Measurements from ENCODE around the gene PDZD8. TPM values are rescaled to one million over a fixed set of nuclear protein-coding genes. Genes with fewer than 3 reads are reported as not detected.
A peak's percentile ranks its signal among the peaks of the same experiment; 100 is the strongest.

Gene PDZD8
- total and polyA plus RNA-seq, 2 donors from 2014 or later, result 7.4 to 41.9 TPM

DNA sequence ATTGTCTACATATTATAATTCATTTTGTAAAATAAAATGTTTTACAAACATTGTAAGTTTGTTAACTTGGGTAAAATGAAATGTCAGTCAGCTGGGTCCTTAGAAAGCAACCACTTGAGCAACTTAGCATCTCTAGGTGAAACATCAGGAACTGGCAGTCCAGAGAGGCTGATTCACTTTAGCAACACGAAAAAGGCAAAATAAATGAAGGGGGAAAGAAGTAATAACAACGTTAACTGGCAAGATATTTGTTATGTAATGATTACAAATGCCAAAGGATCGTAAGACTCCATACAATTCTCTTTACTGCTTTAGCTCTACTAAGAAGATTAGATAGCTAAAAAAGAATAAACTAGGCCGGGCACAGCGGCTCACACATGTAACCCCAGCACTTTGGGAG is 5.0 kb downstream of the PDZD8 start:
- FAIRE-seq (no peak), DNase-seq (no peak)
- H3K9me3 ChIP-seq (ENCODE audit: control insufficient read depth in 2 of 3, insufficient read depth in 1 of 3, low read length in 3 of 3), result no peaks in the 10 kb centered on the region
- peak overlapping the region in 1 of 3 donors; percentile 32 for H3K4me3 ChIP-seq (ENCODE audit: low read length in 3 of 3)
- H3K27ac ChIP-seq (ENCODE audit: low read depth in 2 of 2, low read length in 2 of 2), result no peak overlapping the region
- no peak overlapping the region for H3K9ac ChIP-seq (ENCODE audit: low read length in 3 of 3)
- peaks cover 2 to 15% (median 9%) of the 10 kb centered on the region in 3 donors for H3K4me1 ChIP-seq (ENCODE audit: control insufficient read depth in 2 of 3, insufficient read depth in 2 of 3, low read depth in 1 of 3, low read length in 3 of 3)
- TF ChIP-seq, protein P1, sequence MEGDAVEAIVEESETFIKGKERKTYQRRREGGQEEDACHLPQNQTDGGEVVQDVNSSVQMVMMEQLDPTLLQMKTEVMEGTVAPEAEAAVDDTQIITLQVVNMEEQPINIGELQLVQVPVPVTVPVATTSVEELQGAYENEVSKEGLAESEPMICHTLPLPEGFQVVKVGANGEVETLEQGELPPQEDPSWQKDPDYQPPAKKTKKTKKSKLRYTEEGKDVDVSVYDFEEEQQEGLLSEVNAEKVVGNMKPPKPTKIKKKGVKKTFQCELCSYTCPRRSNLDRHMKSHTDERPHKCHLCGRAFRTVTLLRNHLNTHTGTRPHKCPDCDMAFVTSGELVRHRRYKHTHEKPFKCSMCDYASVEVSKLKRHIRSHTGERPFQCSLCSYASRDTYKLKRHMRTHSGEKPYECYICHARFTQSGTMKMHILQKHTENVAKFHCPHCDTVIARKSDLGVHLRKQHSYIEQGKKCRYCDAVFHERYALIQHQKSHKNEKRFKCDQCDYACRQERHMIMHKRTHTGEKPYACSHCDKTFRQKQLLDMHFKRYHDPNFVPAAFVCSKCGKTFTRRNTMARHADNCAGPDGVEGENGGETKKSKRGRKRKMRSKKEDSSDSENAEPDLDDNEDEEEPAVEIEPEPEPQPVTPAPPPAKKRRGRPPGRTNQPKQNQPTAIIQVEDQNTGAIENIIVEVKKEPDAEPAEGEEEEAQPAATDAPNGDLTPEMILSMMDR (IDR thresholded peaks at IDR 0.05; ENCODE audit: borderline replicate concordance, extremely low read depth, insufficient read depth), result no peak
- H3K36me3 ChIP-seq (ENCODE audit: control insufficient read depth in 2 of 3, insufficient read depth in 3 of 3, low read length in 3 of 3), result no peaks in the 10 kb centered on the region
- intact Hi-C loops (cut with DNase I), result no loop called here
- no peaks in the 10 kb centered on the region for H3K27me3 ChIP-seq (ENCODE audit: control insufficient read depth, insufficient read depth, low read length)

DNA sequence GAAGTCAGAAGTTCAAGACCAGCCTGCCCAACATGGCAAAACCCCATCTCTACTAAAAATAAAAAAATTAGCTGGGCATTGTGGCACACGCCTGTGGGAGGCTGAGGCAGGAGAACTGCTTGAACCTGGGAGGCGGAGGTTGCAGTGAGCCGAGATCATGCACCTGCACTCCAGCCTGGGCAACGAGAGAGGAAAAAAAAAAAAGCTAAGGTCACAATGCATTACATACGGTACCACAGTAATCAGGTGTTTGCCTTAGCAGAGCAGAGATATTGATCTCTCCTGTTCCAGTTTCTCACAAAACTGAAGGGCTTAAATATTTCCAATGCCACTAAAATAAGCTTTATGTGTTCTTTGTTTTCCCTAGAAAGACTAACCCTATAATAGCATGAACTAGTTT is 7.5 kb downstream of the PDZD8 start:
- Histone ChIP-seq H3K4me3 (ENCODE audit: low read length in 3 of 3) (no peak overlapping the region), H3K4me1 (ENCODE audit: control insufficient read depth in 2 of 3, insufficient read depth in 2 of 3, low read depth in 1 of 3, low read length in 3 of 3) (peaks cover 7 to 25% (median 17%) of the 10 kb centered on the region in 3 donors), H3K36me3 (ENCODE audit: control insufficient read depth in 2 of 3, insufficient read depth in 3 of 3, low read length in 3 of 3) (no peaks in the 10 kb centered on the region), H3K9me3 (ENCODE audit: control insufficient read depth in 2 of 3, insufficient read depth in 1 of 3, low read length in 3 of 3) (no peaks in the 10 kb centered on the region), H3K27me3 (ENCODE audit: control insufficient read depth, insufficient read depth, low read length) (no peaks in the 10 kb centered on the region), H3K27ac (ENCODE audit: low read depth in 2 of 2, low read length in 2 of 2) (no peak overlapping the region), H3K9ac (ENCODE audit: low read length in 3 of 3) (no peak overlapping the region)
- TF ChIP-seq, protein P1 (IDR thresholded peaks at IDR 0.05; ENCODE audit: borderline replicate concordance, extremely low read depth, insufficient read depth), result no peak
- FAIRE-seq, result no peak
- intact Hi-C loops (cut with DNase I), result no loop called here
- DNase-seq, result no peak

DNA sequence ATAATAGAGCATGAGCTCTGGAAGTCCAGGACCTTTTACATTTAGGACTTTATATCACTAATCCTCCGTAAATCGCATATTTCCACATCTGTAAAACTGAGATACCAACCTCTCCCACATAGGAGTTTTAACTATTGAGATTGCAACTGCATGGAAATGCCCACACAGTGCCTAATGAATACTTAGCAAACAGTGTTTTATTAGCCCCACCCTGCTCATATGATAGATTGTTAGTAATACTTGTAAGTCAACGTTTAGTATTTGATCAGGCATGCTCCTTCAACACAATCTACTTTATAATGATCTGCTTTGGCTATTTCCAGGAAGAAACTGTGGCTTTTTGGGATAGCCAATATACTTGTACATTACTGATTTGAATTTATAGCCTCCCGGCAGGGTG is 8.5 kb downstream of the PDZD8 start:
- no peak overlapping the region for H3K9ac ChIP-seq (ENCODE audit: low read length in 3 of 3)
- peaks cover 7 to 25% (median 15%) of the 10 kb centered on the region in 3 donors for H3K4me1 ChIP-seq (ENCODE audit: control insufficient read depth in 2 of 3, insufficient read depth in 2 of 3, low read depth in 1 of 3, low read length in 3 of 3)
- H3K9me3 ChIP-seq (ENCODE audit: control insufficient read depth in 2 of 3, insufficient read depth in 1 of 3, low read length in 3 of 3), result no peaks in the 10 kb centered on the region
- no peaks in the 10 kb centered on the region for H3K27me3 ChIP-seq (ENCODE audit: control insufficient read depth, insufficient read depth, low read length)
- peak overlapping the region in 1 of 2 donors; percentile 9 for H3K27ac ChIP-seq (ENCODE audit: low read depth in 2 of 2, low read length in 2 of 2)
- DNase-seq (no peak), FAIRE-seq (no peak)
- no peaks in the 10 kb centered on the region for H3K36me3 ChIP-seq (ENCODE audit: control insufficient read depth in 2 of 3, insufficient read depth in 3 of 3, low read length in 3 of 3)
- no peak overlapping the region for H3K4me3 ChIP-seq (ENCODE audit: low read length in 3 of 3)
- intact Hi-C loops (cut with DNase I), result no loop called here
- TF ChIP-seq, protein P1 (IDR thresholded peaks at IDR 0.05; ENCODE audit: borderline replicate concordance, extremely low read depth, insufficient read depth), result no peak

DNA sequence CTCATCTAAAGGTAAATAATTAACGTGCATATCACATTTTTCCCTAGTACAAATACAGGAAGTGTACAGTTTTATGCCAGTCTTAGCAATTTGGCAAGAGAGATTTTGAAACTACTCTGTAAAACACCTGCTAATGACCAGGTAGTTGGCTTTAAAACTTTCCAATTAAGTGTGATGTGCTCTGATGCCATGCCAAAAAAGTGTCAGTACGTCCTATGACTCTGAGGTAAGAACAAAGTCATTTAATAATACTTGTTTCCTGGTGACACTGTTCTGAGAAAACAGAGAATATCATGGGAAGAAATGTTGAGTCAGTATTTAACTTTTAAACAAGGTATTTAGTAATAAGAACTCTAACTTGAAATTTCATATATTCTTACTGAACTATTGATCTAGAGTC is 9.6 kb downstream of the PDZD8 start:
- intact Hi-C loops (cut with DNase I), result no loop called here
- Histone ChIP-seq H3K27ac (ENCODE audit: low read depth in 2 of 2, low read length in 2 of 2) (no peak overlapping the region), H3K4me3 (ENCODE audit: low read length in 3 of 3) (no peak overlapping the region), H3K27me3 (ENCODE audit: control insufficient read depth, insufficient read depth, low read length) (no peaks in the 10 kb centered on the region), H3K36me3 (ENCODE audit: control insufficient read depth in 2 of 3, insufficient read depth in 3 of 3, low read length in 3 of 3) (no peaks in the 10 kb centered on the region), H3K4me1 (ENCODE audit: control insufficient read depth in 2 of 3, insufficient read depth in 2 of 3, low read depth in 1 of 3, low read length in 3 of 3) (peaks cover 7 to 23% (median 15%) of the 10 kb centered on the region in 3 donors), H3K9me3 (ENCODE audit: control insufficient read depth in 2 of 3, insufficient read depth in 1 of 3, low read length in 3 of 3) (no peaks in the 10 kb centered on the region), H3K9ac (ENCODE audit: low read length in 3 of 3) (no peak overlapping the region)
- no peak for DNase-seq
- peak; percentile 82 for FAIRE-seq
- TF ChIP-seq, protein P1 (IDR thresholded peaks at IDR 0.05; ENCODE audit: borderline replicate concordance, extremely low read depth, insufficient read depth), result no peak

Data from kidney (tissue), 14 donors.